GM12801 (cell line): ENCODE results near the gene MEP1B.

Source experiments
- CTCF ChIP-seq: IDR thresholded peaks from one replicate; pipeline ENCODE4 v1.5.1; 2011; ENCODE audit warnings: control low read depth; ENCODE audit not compliant: insufficient read length; ENCODE audit errors: extremely low read depth

MEP1B gene

GRCh38 chr18:32216390-32216789 is 26.6 kb downstream of the MEP1B start:
- TF ChIP-seq CTCF: no peak

GRCh38 chr18:32219431-32220018 is 29.7 kb downstream of the MEP1B start:
- no peak for TF ChIP-seq CTCF

GRCh38 chr18:32237049-32237448 is 47.2 kb downstream of the MEP1B start:
- TF ChIP-seq CTCF: no peak

GRCh38 chr18:32238635-32239268 is 48.9 kb downstream of the MEP1B start:
- TF ChIP-seq CTCF: no peak

GRCh38 chr18:32242395-32242794 is 52.6 kb downstream of the MEP1B start:
- no peak for TF ChIP-seq CTCF

- TF ChIP-seq CTCF: no peak
Observed at GRCh38 chr18:32243358-32243757, 53.5 kb downstream of the MEP1B start.

- TF ChIP-seq CTCF: no peak
Observed at GRCh38 chr18:32244881-32245280, 55.0 kb downstream of the MEP1B start.
